Kidney epithelial cell (primary cell): ENCODE data around the gene RXRB. TPM values are rescaled to one million over a fixed set of nuclear protein-coding genes. Genes with fewer than 3 reads are reported as not detected.

Experiments
- DNase-seq: peaks from one replicate; pipeline ENCODE4 v3.0.0-alpha.2; 2010; ENCODE audit warnings: low read depth
- H3K27me3 ChIP-seq: 2 replicates; pipeline ENCODE4 v1.6.0; 2011; ENCODE audit warnings: low read length; ENCODE audit not compliant: control insufficient read depth, insufficient read depth
- H3K36me3 ChIP-seq: 2 replicates; pipeline ENCODE4 v1.5.1; 2011; ENCODE audit warnings: low read length; ENCODE audit not compliant: control insufficient read depth, insufficient read depth
- H3K4me3 ChIP-seq: 2 replicates; pipeline ENCODE4 v1.5.1; 2011; ENCODE audit warnings: low read depth, mild to moderate bottlenecking, control low read depth, low read length
- total RNA-seq: library from RNA; depleted of rRNA; stranded (reverse); fragments of >200 nt; gene quantifications from 2 replicates; pipeline ENCODE4 v1.2.3, GENCODE V29; 2015
- TF ChIP-seq, protein P1 (sequence below): IDR thresholded peaks from 2 replicates; pipeline ENCODE4 v1.5.1; 2011; ENCODE audit warnings: mild to moderate bottlenecking, moderate library complexity, low read length, control low read depth, inconsistent platforms; ENCODE audit not compliant: insufficient read depth, poor library complexity, severe bottlenecking

RXRB gene
- total RNA-seq, 1 donor from 2014 or later: 24.4 TPM

- peak within 1 kb of the TSS; percentile 83 for H3K4me3 ChIP-seq
- no peaks in the 10 kb centered on the region for H3K27me3 ChIP-seq
- TF ChIP-seq, protein P1, sequence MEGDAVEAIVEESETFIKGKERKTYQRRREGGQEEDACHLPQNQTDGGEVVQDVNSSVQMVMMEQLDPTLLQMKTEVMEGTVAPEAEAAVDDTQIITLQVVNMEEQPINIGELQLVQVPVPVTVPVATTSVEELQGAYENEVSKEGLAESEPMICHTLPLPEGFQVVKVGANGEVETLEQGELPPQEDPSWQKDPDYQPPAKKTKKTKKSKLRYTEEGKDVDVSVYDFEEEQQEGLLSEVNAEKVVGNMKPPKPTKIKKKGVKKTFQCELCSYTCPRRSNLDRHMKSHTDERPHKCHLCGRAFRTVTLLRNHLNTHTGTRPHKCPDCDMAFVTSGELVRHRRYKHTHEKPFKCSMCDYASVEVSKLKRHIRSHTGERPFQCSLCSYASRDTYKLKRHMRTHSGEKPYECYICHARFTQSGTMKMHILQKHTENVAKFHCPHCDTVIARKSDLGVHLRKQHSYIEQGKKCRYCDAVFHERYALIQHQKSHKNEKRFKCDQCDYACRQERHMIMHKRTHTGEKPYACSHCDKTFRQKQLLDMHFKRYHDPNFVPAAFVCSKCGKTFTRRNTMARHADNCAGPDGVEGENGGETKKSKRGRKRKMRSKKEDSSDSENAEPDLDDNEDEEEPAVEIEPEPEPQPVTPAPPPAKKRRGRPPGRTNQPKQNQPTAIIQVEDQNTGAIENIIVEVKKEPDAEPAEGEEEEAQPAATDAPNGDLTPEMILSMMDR: no peak
- H3K36me3 ChIP-seq: peaks cover 9% of the 10 kb centered on the region
- DNase-seq: peak; percentile 73
Observed at GRCh38 chr6:33204415-33205190, 4.1 kb upstream of the RXRB start, which contains the start of gene HSD17B8. HSD17B8 (plus strand) TSS chr6:33204655; CDS start chr6:33204669, 14 bp downstream.

- DNase-seq: no peak
- peaks cover 8% of the 10 kb centered on the region for H3K36me3 ChIP-seq
- no peak overlapping the region for H3K4me3 ChIP-seq
- TF ChIP-seq, protein P1: no peak
- no peaks in the 10 kb centered on the region for H3K27me3 ChIP-seq
Observed at GRCh38 chr6:33204165-33204414, 3.6 kb upstream of the RXRB start.

GRCh38 chr6:33203443-33204164 is 3.1 kb upstream of the RXRB start:
- Histone ChIP-seq H3K27me3 (no peaks in the 10 kb centered on the region), H3K4me3 (no peak overlapping the region), H3K36me3 (peaks cover 8% of the 10 kb centered on the region)
- DNase-seq: no peak
- TF ChIP-seq, protein P1: no peak

DNA sequence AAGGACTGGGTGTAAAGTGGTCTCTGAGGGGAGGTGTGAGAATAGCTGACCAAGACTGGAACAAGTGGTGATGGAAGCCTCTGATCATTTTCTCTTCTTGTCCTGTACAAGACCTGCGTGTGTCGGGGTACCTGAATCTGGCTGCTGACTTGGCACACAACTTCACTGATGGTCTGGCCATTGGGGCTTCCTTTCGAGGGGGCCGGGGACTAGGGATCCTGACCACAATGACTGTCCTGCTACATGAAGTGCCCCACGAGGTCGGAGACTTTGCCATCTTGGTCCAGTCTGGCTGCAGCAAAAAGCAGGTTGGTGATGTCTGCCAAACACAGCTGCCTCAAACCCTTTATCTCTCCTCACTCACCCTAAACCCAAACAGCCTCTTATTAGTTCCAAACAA is 2.3 kb upstream of the RXRB start:
- DNase-seq: no peak
- Histone ChIP-seq H3K36me3 (peaks cover 8% of the 10 kb centered on the region), H3K4me3 (no peak overlapping the region), H3K27me3 (no peaks in the 10 kb centered on the region)
- TF ChIP-seq, protein P1: no peak

GRCh38 chr6:33201935-33202334 is 1.5 kb upstream of the RXRB start:
- no peak for DNase-seq
- H3K27me3 ChIP-seq: no peaks in the 10 kb centered on the region
- H3K4me3 ChIP-seq: no peak overlapping the region
- H3K36me3 ChIP-seq: peaks cover 8% of the 10 kb centered on the region
- TF ChIP-seq, protein P1: no peak
